Measurements from ENCODE around the gene HOXB8. TPM values are rescaled to one million over a fixed set of nuclear protein-coding genes. Genes with fewer than 3 reads are reported as not detected.

Gene HOXB8
- total RNA-seq, 1 experiment from 2014 or later = 28.2 TPM

GRCh38 chr17:48567646-48568354 lies 47.3 kb downstream of the HOXB8 start:
- H3K27me3 Mint-ChIP-seq (ENCODE audit: unreplicated experiment) = no peaks in the 10 kb centered on the region

GRCh38 chr17:48567209-48567608 lies 47.9 kb downstream of the HOXB8 start:
- no peak for TF ChIP-seq CTCF (IDR thresholded peaks at IDR 0.05; ENCODE audit: unreplicated experiment)
- CTCF ChIA-PET = interaction anchor here (0.7 to 1.8 kb wide), 4 partner anchors 11 to 48 kb away, joined by 3 to 4 read pairs (median 4); partner anchors contain the start of genes HOXB4 and HOXB8
- no peak for DNase-seq

More at GRCh38 chr17:48567646-48568354, 47.3 kb downstream of the HOXB8 start:
- Mint-ChIP-seq H3K9me3 (ENCODE audit: low read depth, unreplicated experiment) (no peaks in the 10 kb centered on the region), H3K27ac (ENCODE audit: unreplicated experiment) (no peak overlapping the region), H3K36me3 (ENCODE audit: insufficient read depth, unreplicated experiment) (peaks cover 64% of the 10 kb centered on the region), H3K4me1 (ENCODE audit: low read depth, unreplicated experiment) (peaks cover 22% of the 10 kb centered on the region), H3K4me3 (ENCODE audit: low read depth, unreplicated experiment) (no peak overlapping the region)
- CTCF ChIA-PET = interaction anchor here (0.7 to 1.6 kb wide), 3 partner anchors 21 to 47 kb away, joined by 3 to 4 read pairs (median 3); partner anchors contain the start of gene HOXB8
- TF ChIP-seq CTCF (IDR thresholded peaks at IDR 0.05; ENCODE audit: unreplicated experiment) = no peak
- intact Hi-C loops (cut with micrococcal nuclease; ENCODE audit: unreplicated experiment) = no loop called here
- BruUV-seq (replicated peaks) = no TSS peak
- no peak for DNase-seq

GRCh38 chr17:48566717-48567116 lies 48.4 kb downstream of the HOXB8 start:
- intact Hi-C loops (cut with micrococcal nuclease; ENCODE audit: unreplicated experiment) = no loop called here
- Mint-ChIP-seq H3K27me3 (ENCODE audit: unreplicated experiment) (no peaks in the 10 kb centered on the region), H3K27ac (ENCODE audit: unreplicated experiment) (no peak overlapping the region), H3K4me3 (ENCODE audit: low read depth, unreplicated experiment) (no peak overlapping the region), H3K4me1 (ENCODE audit: low read depth, unreplicated experiment) (peaks cover 25% of the 10 kb centered on the region), H3K36me3 (ENCODE audit: insufficient read depth, unreplicated experiment) (peaks cover 64% of the 10 kb centered on the region), H3K9me3 (ENCODE audit: low read depth, unreplicated experiment) (no peaks in the 10 kb centered on the region)
- DNase-seq = no peak
- BruUV-seq (replicated peaks) = no TSS peak
- no peak for TF ChIP-seq CTCF (IDR thresholded peaks at IDR 0.05; ENCODE audit: unreplicated experiment)
- CTCF ChIA-PET = interaction anchor here (1.6 to 1.8 kb wide), 2 partner anchors 12 to 20 kb away, joined by 4 read pairs; partner anchors contain the start of gene HOXB4

More at GRCh38 chr17:48567209-48567608, 47.9 kb downstream of the HOXB8 start:
- H3K4me3 Mint-ChIP-seq (ENCODE audit: low read depth, unreplicated experiment) = no peak overlapping the region
- intact Hi-C loops (cut with micrococcal nuclease; ENCODE audit: unreplicated experiment) = no loop called here
- no peaks in the 10 kb centered on the region for H3K27me3 Mint-ChIP-seq (ENCODE audit: unreplicated experiment)
- no peak overlapping the region for H3K27ac Mint-ChIP-seq (ENCODE audit: unreplicated experiment)
- H3K9me3 Mint-ChIP-seq (ENCODE audit: low read depth, unreplicated experiment) = no peaks in the 10 kb centered on the region
- BruUV-seq (replicated peaks) = no TSS peak
- H3K4me1 Mint-ChIP-seq (ENCODE audit: low read depth, unreplicated experiment) = peaks cover 25% of the 10 kb centered on the region
- peaks cover 64% of the 10 kb centered on the region for H3K36me3 Mint-ChIP-seq (ENCODE audit: insufficient read depth, unreplicated experiment)

- no peak overlapping the region for H3K4me3 Mint-ChIP-seq (ENCODE audit: low read depth, unreplicated experiment)
- BruUV-seq (replicated peaks) = no TSS peak
- H3K27ac Mint-ChIP-seq (ENCODE audit: unreplicated experiment) = no peak overlapping the region
- TF ChIP-seq CTCF (IDR thresholded peaks at IDR 0.05; ENCODE audit: unreplicated experiment) = no peak
- H3K9me3 Mint-ChIP-seq (ENCODE audit: low read depth, unreplicated experiment) = no peaks in the 10 kb centered on the region
- intact Hi-C loops (cut with micrococcal nuclease; ENCODE audit: unreplicated experiment) = no loop called here
- peaks cover 64% of the 10 kb centered on the region for H3K36me3 Mint-ChIP-seq (ENCODE audit: insufficient read depth, unreplicated experiment)
- peaks cover 26% of the 10 kb centered on the region for H3K4me1 Mint-ChIP-seq (ENCODE audit: low read depth, unreplicated experiment)
- CTCF ChIA-PET = interaction anchor here (1.8 kb wide), 1 partner anchor 13 kb away, joined by 4 read pairs; the partner anchor contains the start of gene HOXB4
- no peaks in the 10 kb centered on the region for H3K27me3 Mint-ChIP-seq (ENCODE audit: unreplicated experiment)
- no peak for DNase-seq
These were observed 49.0 kb downstream of the HOXB8 start for GRCh38 chr17:48565925-48566710.

Measured in Calu3 (cell line).